GM19455 (cell line): Measurements from ENCODE around the gene KLK12.

Source experiments
- ATAC-seq: cut with Tn5 transposase; IDR thresholded peaks from one replicate; pipeline ENCODE4 v1.9.1; 2021; ENCODE audit not compliant: unreplicated experiment

KLK12 gene

GRCh38 chr19:51055866-51056265, 21.1 kb upstream of the KLK12 start:
- ATAC-seq: no peak

- no peak for ATAC-seq
Measured at GRCh38 chr19:51047031-51047335, 12.2 kb upstream of the KLK12 start.

GRCh38 chr19:51044327-51044726, 9.5 kb upstream of the KLK12 start:
- no peak for ATAC-seq

DNA sequence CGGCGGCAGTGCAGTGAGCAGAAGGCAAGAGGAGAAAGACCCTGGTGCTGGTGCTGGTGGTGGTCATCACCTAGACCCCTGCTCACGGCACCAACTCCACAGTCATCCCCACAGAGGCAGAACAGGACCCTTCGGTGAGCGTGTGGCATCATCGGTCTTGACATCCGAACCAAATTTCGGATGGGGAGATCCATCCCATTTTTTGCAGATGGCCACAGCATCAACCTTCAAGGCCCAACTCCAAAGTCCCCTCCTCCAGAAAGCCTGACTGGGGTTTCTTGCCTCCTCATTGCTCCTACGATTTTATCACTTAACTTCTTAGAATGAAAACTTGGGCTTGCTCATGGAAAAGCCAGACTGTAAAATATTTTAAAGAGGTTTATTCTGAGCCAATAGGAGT, 8.7 kb upstream of the KLK12 start:
- no peak for ATAC-seq

DNA sequence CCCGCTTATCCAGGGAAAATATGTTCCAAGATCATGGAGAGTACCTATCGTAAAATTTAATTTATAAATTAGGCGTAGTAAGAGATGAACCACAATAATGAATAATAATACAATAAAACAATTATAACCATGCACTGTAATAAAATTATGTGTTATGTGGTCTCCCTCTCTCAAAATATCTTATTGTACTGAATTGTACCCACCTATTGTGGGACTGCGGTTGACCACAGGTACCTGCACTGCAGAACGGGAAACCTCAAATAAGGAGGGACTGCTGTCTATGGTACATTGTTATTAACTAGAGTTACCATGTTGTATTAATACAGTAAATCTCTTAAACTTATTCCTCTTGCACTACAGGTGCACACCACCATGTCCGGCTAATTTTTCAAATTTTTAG, 5.3 kb upstream of the KLK12 start:
- ATAC-seq: no peak

DNA sequence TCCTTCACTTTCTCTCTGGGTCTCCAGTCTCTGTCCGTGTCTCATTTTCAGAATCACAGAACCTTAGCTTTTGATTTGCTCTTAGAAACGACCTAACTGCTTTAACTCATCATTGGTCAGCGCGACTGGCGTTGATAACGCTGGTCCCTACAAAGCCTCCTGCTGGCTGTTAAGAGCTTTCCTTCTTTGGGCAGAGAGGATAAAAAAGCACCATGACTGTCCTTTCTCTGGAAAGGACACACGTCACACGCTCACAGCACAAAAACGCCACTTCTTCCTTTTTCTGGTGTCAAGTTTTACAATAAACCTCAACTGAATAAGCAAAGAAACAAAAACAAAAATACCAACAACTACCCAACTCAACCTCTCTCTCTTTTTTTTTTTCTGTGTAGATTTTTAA, 1.7 kb upstream of the KLK12 start:
- no peak for ATAC-seq

GRCh38 chr19:51031880-51032225, 2.9 kb downstream of the KLK12 start:
- no peak for ATAC-seq

GRCh38 chr19:51031220-51031879, 3.5 kb downstream of the KLK12 start:
- ATAC-seq: no peak

GRCh38 chr19:51030631-51031030, 4.2 kb downstream of the KLK12 start:
- ATAC-seq: no peak

DNA sequence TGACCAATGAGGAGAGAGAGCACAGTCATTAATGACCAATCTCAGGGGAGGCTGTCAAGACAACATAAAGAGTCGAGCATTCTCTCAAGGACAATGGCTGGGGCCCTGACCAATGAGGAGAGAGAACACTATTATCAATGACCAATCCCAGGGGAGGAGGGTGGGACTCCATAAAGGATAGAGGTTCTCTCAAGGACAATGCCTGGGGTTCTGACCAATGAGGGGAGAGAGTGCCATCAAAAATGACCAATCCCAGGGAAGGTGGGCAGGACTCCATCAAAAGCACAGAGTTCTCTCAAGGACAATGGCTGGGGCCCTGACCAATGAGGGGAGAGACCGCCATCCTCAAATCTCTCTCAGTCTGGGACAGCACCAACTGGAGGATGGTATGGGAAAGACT, 5.1 kb downstream of the KLK12 start:
- no peak for ATAC-seq

DNA sequence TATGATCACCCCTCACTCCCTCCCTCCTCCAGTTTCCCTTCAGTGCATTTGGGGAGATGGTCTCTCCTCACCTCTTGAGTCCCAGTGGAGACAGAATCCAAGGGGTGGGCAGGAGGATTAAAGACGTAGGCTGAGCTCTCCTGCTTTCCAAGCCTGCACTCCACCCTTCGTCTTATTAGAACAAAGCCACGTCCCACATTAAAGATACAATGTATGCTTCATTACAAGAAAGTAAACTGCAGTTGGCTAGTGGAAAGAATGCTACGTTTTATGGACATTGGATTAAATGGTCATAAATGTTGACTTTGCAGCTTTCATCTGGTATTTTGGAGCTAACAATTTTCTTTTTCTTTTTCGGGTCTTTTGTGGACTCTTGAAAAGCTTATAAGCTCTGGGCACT, 6.9 kb downstream of the KLK12 start:
- no peak for ATAC-seq

- ATAC-seq: no peak
Measured at GRCh38 chr19:51027126-51027806, 7.5 kb downstream of the KLK12 start.

DNA sequence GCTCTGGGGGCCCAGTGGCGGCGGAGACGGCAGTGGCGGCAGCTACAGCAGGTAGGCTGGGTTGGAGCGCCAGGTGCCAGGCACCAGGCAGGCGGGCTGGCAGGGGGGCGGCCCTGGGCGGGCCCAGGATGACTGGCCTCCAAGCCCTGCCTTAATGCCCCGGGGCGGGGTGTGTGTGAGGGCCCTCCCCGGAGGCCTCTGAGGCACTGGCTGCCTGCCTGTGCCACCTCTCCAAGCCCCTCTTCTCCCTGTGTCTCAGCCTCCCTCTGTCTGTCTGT, 8.3 kb downstream of the KLK12 start, which contains the start of gene KLK11:
Gene KLK11 (minus strand): TSS at position 63 of the 278 bp plus-strand sequence. CDS start 985 bp downstream, outside the sequence.
- no peak for ATAC-seq

DNA sequence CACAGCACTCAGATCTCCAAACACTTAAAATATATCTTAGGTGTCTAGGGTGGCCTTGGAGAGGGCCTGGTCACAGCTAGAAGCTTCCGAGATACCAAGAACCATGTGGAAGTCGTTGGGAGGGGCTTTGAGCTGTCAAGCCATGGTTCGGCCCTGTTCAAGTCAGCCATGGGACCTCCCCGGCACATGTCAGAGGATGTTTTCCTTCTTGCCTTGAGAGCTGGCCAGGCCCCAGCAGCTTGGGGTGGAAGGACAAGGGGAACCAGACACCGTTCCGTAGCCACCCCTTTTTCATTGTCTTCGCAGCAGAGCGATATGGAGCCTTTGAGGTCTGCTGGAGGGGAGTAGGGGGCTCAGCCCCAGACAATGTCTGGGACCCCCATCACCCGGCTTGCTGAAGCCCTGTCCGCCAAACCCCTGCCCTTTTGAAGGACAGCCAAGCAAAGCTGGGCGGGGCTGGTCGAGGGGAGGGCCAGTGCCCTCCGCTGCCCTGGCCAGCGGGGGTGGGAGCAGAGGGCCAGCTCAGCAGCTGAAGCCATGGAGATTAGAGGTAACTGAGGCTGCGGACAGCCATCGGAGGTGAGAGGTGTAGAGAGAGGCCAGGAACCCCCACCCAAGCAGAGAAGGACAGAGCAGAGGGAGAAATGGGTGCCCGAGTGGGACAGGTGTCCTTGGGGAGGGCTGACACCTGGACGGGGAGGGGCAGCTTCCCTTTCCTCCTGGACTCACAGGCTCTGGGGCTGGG, 8.8 kb downstream of the KLK12 start:
- ATAC-seq: no peak

DNA sequence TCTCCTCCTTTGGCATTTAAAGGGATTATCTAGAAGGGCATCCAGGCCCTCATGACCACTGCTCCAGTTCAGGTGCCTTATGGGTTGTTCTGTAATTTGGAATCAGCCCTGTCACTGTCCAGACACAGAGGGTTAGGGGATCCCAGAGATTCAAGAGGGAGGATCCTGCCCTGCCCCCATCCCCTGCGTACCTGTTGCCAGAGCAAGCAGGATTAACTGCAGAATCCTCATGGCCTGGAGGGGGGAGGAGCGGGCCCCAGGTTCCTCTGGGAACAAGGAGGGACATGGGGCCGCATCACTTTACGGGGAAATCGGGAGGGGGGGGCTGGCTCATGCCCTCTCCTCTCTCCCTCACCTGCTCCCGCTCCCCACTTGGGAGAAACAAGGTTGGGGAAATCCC, 9.4 kb downstream of the KLK12 start:
- ATAC-seq: no peak

DNA sequence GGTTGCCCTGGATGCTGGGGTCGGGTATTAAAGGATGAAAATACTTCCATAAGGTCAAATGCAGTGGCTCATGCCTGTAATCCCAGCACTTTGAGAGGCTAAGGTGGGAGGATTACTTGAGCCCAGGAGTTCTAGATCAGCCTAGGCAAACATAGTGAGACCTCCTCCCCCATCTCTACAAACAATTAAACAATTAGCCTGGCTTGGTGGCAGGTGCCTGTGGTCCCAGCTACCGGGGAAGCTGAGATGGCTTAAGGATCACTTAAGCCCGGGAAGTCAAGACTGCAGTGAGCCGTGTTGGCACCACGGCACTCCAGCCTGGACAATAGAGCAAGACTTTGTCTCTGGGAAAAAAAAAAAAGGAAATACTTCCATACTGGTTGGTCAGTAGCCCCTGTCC, 9.9 kb downstream of the KLK12 start:
- no peak for ATAC-seq

DNA sequence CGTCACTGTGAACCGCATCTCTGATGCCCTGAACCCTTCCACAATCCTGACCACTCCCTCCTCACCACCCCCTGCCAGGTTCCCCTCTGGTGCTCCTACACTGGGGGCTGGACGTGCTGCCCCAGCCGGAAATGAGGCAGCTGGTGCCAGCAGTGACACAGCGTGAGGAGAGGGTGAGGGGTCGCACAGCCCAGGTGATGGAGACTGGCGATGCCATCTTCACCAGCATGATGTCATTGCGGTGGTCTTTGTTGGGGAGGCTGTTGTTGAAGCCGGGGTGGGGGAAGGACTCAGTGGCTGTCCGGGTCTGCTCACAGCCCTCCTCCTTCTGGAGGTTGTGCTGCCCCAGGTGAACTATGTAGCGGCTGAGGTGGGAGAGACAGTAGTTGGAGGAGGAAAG, 10.9 kb downstream of the KLK12 start:
- ATAC-seq: no peak

GRCh38 chr19:51022526-51022925, 12.3 kb downstream of the KLK12 start:
- ATAC-seq: no peak

DNA sequence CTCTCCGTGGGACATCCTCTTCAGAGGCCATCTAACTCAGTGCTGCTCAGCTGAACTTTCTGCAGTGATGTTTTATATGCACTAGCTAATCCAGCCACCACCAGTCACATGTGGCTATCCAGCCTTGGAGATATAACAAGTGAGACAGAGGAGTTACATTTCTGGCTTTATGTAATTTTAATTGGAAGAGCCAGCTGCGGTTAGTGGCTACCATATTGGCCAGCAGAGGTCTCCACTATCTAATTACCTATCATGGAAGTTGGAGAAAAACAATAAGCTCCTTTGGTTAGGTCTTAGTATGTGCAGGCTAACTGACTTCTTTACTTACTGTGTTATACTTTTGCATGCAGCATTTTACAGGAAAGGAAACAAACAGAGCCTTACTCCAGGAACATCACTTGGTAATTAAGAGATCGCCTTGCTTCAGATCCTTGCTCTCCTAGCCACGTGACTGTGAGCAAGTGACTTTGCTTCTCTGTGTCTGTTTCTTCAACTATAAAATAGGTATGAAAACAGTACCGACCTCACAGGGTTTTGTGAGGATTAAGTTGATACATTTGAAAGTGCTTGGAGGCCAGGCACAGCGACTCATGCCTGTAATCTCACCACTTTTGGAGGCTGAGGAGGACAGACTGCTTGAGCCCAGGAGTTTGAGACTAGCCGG, 13.7 kb downstream of the KLK12 start:
- no peak for ATAC-seq

DNA sequence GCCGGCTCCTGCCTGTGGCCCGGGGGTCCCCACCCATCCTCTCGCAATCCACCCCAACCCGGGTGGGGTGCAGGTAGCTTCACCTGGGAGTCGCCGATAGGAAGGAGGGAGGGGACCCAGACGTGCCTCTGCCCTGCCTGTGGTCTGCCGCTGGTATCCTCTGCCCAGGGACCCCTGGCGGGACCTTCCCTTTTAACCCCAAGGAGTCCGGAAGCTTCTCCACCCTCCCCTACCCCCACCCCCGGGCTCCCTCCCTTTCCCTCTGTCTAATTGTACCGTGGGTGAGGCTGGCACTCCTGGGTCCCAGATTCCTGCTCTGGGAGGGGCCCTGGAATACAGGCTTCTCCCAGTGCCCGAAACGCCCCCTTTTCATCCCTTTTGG, 15.3 kb downstream of the KLK12 start, which contains the start of gene KLK10:
Gene KLK10 (minus strand): TSS at position 166 of the 382 bp plus-strand sequence. CDS start 579 bp downstream, outside the sequence.
- ATAC-seq: no peak

- ATAC-seq: no peak
Measured at GRCh38 chr19:51018745-51019543, 15.9 kb downstream of the KLK12 start.
